Measurements from ENCODE around the gene UBE3A. TPM values are rescaled to one million over a fixed set of nuclear protein-coding genes. Genes with fewer than 3 reads are reported as not detected.

The UBE3A gene
- total RNA-seq, 1 donor from 2014 or later: 287 TPM

DNA sequence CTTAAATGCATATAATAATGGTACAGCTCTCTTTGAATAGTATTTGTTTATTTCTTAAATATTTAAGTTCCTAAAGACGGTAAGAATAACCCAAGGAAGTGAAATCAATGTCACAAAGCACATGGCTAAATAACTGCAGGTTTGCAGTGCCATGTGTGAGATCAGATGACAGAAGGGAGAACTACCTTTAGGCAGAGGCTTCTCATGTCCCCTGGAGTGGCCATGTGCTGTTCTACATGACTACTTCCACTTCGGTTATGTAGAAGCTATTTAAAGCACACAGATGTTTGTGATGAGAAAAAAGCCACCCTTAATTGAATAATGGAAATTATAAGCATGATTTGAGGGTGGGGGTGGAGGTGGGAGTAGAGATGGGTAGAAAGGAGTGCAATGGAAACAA, 109.1 kb downstream of the UBE3A start:
- DNase-seq: no peak

DNA sequence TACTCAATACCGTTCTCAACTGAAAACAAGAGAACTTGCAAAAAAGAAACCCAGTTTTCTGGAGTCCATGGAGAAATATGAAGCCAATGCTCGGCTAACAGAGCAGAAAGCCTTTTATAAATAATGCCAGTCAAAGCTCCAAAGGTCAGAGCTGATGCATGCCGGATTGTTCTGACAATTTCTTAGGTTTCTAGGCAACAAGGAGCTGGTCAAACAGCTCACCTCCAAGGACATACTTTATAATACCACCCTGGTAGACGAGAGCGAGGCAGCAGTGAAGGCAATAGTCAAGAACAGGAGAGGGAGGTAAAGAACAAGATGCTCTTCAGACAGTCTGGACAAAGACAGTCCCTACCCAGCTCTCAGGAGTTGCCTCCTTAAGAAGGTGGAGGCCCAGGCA, 111.1 kb downstream of the UBE3A start:
- DNase-seq: no peak

DNA sequence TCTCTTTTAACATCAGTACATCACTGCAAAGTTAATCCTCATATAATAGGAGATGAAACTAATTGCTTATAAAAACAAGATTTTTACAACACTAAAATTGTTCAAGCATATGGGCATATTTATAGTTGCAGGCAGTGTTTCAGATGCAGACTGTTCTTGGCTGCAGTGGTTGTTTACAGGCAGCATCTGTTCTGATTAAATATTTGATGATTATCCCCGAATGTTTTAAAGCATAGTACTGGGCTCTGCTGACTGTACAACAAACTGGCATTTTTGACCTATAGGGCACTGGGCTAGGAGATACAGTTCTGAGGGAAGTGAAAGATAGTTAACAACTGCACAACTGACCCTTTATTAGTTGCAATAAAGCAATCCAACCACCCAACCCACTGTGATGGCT, 113.6 kb downstream of the UBE3A start:
- DNase-seq: no peak

DNA sequence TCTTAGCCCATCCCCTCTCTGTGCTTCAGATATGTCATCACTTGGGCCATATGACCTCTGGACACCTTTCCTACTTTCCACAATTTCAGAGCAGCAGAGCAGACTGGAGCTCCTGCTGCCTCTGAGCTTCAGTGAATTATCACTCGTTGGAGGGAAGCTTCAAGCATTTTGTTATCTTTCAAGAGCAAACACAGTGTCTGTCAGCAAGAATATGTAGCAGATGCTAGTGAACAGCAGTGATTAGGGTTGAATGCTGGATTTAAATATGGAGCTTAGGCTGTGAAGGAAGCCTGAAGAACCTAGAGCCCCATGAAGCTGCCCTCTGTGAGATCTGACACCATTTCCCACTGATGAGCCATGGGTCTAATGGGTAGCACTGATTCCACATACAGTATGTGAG, 115.4 kb downstream of the UBE3A start:
- DNase-seq: no peak

DNA sequence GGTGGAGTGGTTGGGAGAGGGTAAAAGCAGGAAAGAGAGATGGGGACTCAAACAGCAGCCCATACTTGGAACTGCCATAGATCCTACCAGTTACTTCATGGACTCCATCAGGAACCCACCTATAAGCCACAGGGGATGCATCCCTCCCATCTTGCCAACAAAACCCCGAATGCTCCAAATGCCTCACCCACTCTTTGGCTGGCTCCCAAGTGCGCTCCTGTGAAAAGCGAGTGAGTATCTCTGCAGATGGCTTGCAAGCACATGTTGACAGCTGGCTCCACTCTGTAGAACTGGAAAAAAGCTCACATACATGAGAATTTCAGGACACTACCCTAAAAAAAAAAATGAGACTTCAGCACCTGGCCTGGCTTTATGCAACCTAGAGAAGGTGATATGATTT, 151.0 kb downstream of the UBE3A start:
- DNase-seq: no peak

All from occipital lobe (tissue), 2 donors.